SK-N-MC (cell line): ENCODE results near the gene SLC9A3.

ENCODE experiments used
- EZH2 ChIP-seq: fragments of 200-600 bp; sonication (generic); IDR thresholded peaks from one replicate; pipeline ENCODE4 v1.6.1; 2017; ENCODE audit warnings: antibody characterized with exemption
- POLR2AphosphoS5 ChIP-seq: IDR thresholded peaks from 2 replicates; pipeline ENCODE4 v1.6.1; 2012; ENCODE audit warnings: mild to moderate bottlenecking, low read depth, low read length, borderline replicate concordance

GRCh38 chr5:511476-511875, 12.8 kb downstream of the SLC9A3 start:
- TF ChIP-seq EZH2 (no peak), POLR2AphosphoS5 (no peak)
